Liver (tissue), 9 donors: ENCODE measurements around the gene VEZF1. TPM values are rescaled to one million over a fixed set of nuclear protein-coding genes. Genes with fewer than 3 reads are reported as not detected.

Experiments used
- DNase-seq: peaks from one replicate; pipeline ENCODE4 v3.0.0-alpha.2; 2017; ENCODE audit warnings: low spot score
- H3K27ac ChIP-seq, 2 donors: one replicate each; pipeline ENCODE4 v1.7.0; 2013; ENCODE audit warnings: inconsistent platforms in 2 of 2, low read length in 2 of 2, control low read depth in 1 of 2, low read depth in 1 of 2, mild to moderate bottlenecking in 1 of 2
- H3K27me3 ChIP-seq, 4 donors: one replicate each; pipeline versions ENCODE4 v1.6.1 to v1.7.0; 2013; ENCODE audit warnings: low read length in 3 of 4, inconsistent platforms in 1 of 4, mild to moderate bottlenecking in 1 of 4, moderate library complexity in 1 of 4; ENCODE audit not compliant: control insufficient read depth in 4 of 4, insufficient read depth in 4 of 4
- H3K36me3 ChIP-seq, 4 donors: one replicate each; pipeline versions ENCODE4 v1.6.1 to v1.7.0; 2013; ENCODE audit warnings: low read length in 3 of 4, mild to moderate bottlenecking in 3 of 4, low read depth in 1 of 4, moderate library complexity in 1 of 4; ENCODE audit not compliant: control insufficient read depth in 4 of 4, insufficient read depth in 3 of 4
- H3K4me1 ChIP-seq, 4 donors: one replicate each; pipeline versions ENCODE4 v1.6.1 to v1.7.0; 2013; ENCODE audit warnings: low read length in 3 of 4, mild to moderate bottlenecking in 3 of 4, moderate library complexity in 1 of 4; ENCODE audit not compliant: control insufficient read depth in 4 of 4, insufficient read depth in 4 of 4
- H3K4me3 ChIP-seq, 3 donors: one replicate each; pipeline versions ENCODE4 v1.6.1 to v1.7.0; 2013; ENCODE audit warnings: low read length in 3 of 3, control low read depth in 1 of 3, low read depth in 1 of 3, mild to moderate bottlenecking in 1 of 3
- H3K9ac ChIP-seq, 2 donors: one replicate each; pipeline ENCODE4 v1.7.0; 2013; ENCODE audit warnings: low read length in 2 of 2, mild to moderate bottlenecking in 2 of 2, moderate library complexity in 2 of 2, control low read depth in 1 of 2, low read depth in 1 of 2
- H3K9me3 ChIP-seq, 4 donors: one replicate each; pipeline versions ENCODE4 v1.6.1 to v1.7.0; 2013; ENCODE audit warnings: low read length in 3 of 4; ENCODE audit not compliant: control insufficient read depth in 4 of 4
- ATF3 ChIP-seq: IDR thresholded peaks from 2 replicates; pipeline ENCODE4 v1.6.1; 2016; ENCODE audit warnings: antibody characterized with exemption
- CTCF ChIP-seq: fragments of 150-350 bp; IDR thresholded peaks from 2 replicates; pipeline ENCODE4 v1.5.1; 2017; ENCODE audit warnings: improper control_type of control experiment, low read depth, low read length; ENCODE audit not compliant: missing input control
- EGR1 ChIP-seq, 2 donors: IDR thresholded peaks; 2 replicates each; pipeline ENCODE4 v1.6.1; 2016 to 2018; ENCODE audit warnings: antibody characterized with exemption in 2 of 2, low read depth in 2 of 2
- FOXA1 ChIP-seq: IDR thresholded peaks from 2 replicates; pipeline ENCODE4 v1.6.1; 2016; ENCODE audit warnings: antibody characterized with exemption
- HNF4A ChIP-seq, 2 donors: conservative IDR thresholded peaks; 2 replicates each; pipeline ENCODE4 v1.6.1; 2016; ENCODE audit warnings: antibody characterized with exemption in 2 of 2, mild to moderate bottlenecking in 2 of 2
- HNF4G ChIP-seq: IDR thresholded peaks from 2 replicates; pipeline ENCODE4 v1.6.1; 2016; ENCODE audit warnings: antibody characterized with exemption
- JUND ChIP-seq, 2 donors: IDR thresholded peaks; 2 replicates each; pipeline ENCODE4 v1.6.1; 2016; ENCODE audit warnings: antibody characterized with exemption in 2 of 2
- MAX ChIP-seq: IDR thresholded peaks from 2 replicates; pipeline ENCODE4 v1.6.1; 2016; ENCODE audit warnings: antibody characterized with exemption
- NR2F2 ChIP-seq: IDR thresholded peaks from 2 replicates; pipeline ENCODE4 v1.6.1; 2016; ENCODE audit warnings: antibody characterized with exemption
- RAD21 ChIP-seq, 2 donors: IDR thresholded peaks; 2 replicates each; pipeline ENCODE4 v1.6.1; 2016; ENCODE audit warnings: antibody characterized with exemption in 2 of 2, mild to moderate bottlenecking in 2 of 2
- REST ChIP-seq: IDR thresholded peaks from 2 replicates; pipeline ENCODE4 v1.6.1; 2016; ENCODE audit warnings: antibody characterized with exemption, mild to moderate bottlenecking
- RXRA ChIP-seq, 2 donors: IDR thresholded peaks; 2 replicates each; pipeline ENCODE4 v1.6.1; 2017 to 2018; ENCODE audit warnings: antibody characterized with exemption in 2 of 2, mild to moderate bottlenecking in 1 of 2
- SP1 ChIP-seq: IDR thresholded peaks from 2 replicates; pipeline ENCODE4 v1.6.1; 2018; ENCODE audit warnings: antibody characterized with exemption, mild to moderate bottlenecking
- TAF1 ChIP-seq: conservative IDR thresholded peaks from 2 replicates; pipeline ENCODE4 v1.6.1; 2016; ENCODE audit warnings: antibody characterized with exemption, mild to moderate bottlenecking
- YY1 ChIP-seq: IDR thresholded peaks from 2 replicates; pipeline ENCODE4 v1.6.1; 2016; ENCODE audit warnings: antibody characterized with exemption, mild to moderate bottlenecking
- ZBTB33 ChIP-seq: IDR thresholded peaks from 2 replicates; pipeline ENCODE4 v1.6.1; 2016; ENCODE audit warnings: antibody characterized with exemption
- WGBS: extraction: QIAGEN DNeasy Blood & Tissue Kit; methylation state at CpG from one replicate; pipeline ENCODE4 v1.1.7; 2013; 5-methylcytosine and 5-hydroxymethylcytosine counted together
- polyA plus RNA-seq, 2 donors: library from polyadenylated mRNA; stranded (reverse) in 1 of 2; unstranded in 1 of 2; fragments of 200-250 nt in 1 of 2; fragments of >200 nt in 1 of 2; fragmentation: Nextera tagmentation in 1 of 2; extraction: Ambion mirVana in 1 of 2; gene quantifications; one replicate each; pipeline versions ENCODE4 v1.2.1 to v1.2.3, GENCODE V29; 2013 to 2015
- total RNA-seq, 2 donors: library from RNA; depleted of rRNA; stranded (reverse); fragments of >200 nt; gene quantifications; one replicate each; pipeline ENCODE4 v1.2.3, GENCODE V29; 2014
- donor health status: healthy.
- donor health status: healthy.
- donor health status: healthy.
- donor health status: healthy.
- donor health status: healthy.

The VEZF1 gene
- total and polyA plus RNA-seq, 4 donors, result 7.9 to 26.2 (median 11.4) TPM

GRCh38 chr17:57931488-57932137, 56.4 kb downstream of the VEZF1 start (continued):
- TF ChIP-seq REST (no peak), HNF4G (no peak)

GRCh38 chr17:57930239-57930638, 57.8 kb downstream of the VEZF1 start:
- 95% methylated on average over 5 of the region's 5 CpGs for WGBS
- Histone ChIP-seq H3K9me3 (no peaks in the 10 kb centered on the region), H3K36me3 (no peaks in the 10 kb centered on the region), H3K27me3 (no peaks in the 10 kb centered on the region), H3K4me1 (no peaks in the 10 kb centered on the region), H3K4me3 (no peak overlapping the region), H3K27ac (no peak overlapping the region), H3K9ac (no peak overlapping the region)
- DNase-seq, result no peak
- no peak for TF ChIP-seq MAX
- no peak for TF ChIP-seq NR2F2
- TF ChIP-seq FOXA1, result no peak
- no peak for TF ChIP-seq CTCF
- TF ChIP-seq SP1, result no peak

- H3K27me3 ChIP-seq, result no peaks in the 10 kb centered on the region
- H3K9me3 ChIP-seq, result no peaks in the 10 kb centered on the region
- H3K4me3 ChIP-seq, result no peak overlapping the region
- no peak overlapping the region for H3K9ac ChIP-seq
- no peak for DNase-seq
- no peak overlapping the region for H3K27ac ChIP-seq
- H3K36me3 ChIP-seq, result no peaks in the 10 kb centered on the region
- no peaks in the 10 kb centered on the region for H3K4me1 ChIP-seq
- WGBS, result 81% methylated on average over 4 of the region's 4 CpGs
- no peak for TF ChIP-seq CTCF
- TF ChIP-seq JUND (IDR thresholded peaks at IDR 0.05), result no peak
- no peak for TF ChIP-seq HNF4A (conservative IDR thresholded peaks at IDR 0.05)
- no peak for TF ChIP-seq REST
- TF ChIP-seq ZBTB33, result no peak
- no peak for TF ChIP-seq RXRA (IDR thresholded peaks at IDR 0.05)
- TF ChIP-seq FOXA1, result no peak
- TF ChIP-seq HNF4G, result no peak
- TF ChIP-seq TAF1, result no peak
- no peak for TF ChIP-seq ATF3
- no peak for TF ChIP-seq RAD21 (IDR thresholded peaks at IDR 0.05)
- TF ChIP-seq EGR1 (IDR thresholded peaks at IDR 0.05; ENCODE audit: low read depth in 2 of 2), result no peak
- no peak for TF ChIP-seq YY1
- no peak for TF ChIP-seq SP1
Measured at GRCh38 chr17:57929386-57929785, 58.7 kb downstream of the VEZF1 start.
